Activated naive CD8-positive, alpha-beta T cell treated with anti-CD3 and anti-CD28 coated beads for 36 hours (primary cell): ENCODE data around the gene GATAD2A. TPM values are rescaled to one million over a fixed set of nuclear protein-coding genes. Genes with fewer than 3 reads are reported as not detected.

Experiments
- DNase-seq: peaks from one replicate; pipeline ENCODE4 v3.0.0; 2021
- H3K27ac Mint-ChIP-seq: one replicate; pipeline ENCODE4 v1.8.0; 2022; ENCODE audit warnings: mild to moderate bottlenecking, moderate library complexity, mixed read lengths
- H3K27me3 Mint-ChIP-seq: one replicate; pipeline ENCODE4 v1.8.0; 2022; ENCODE audit warnings: mild to moderate bottlenecking, mixed read lengths
- H3K36me3 Mint-ChIP-seq: one replicate; pipeline ENCODE4 v1.8.0; 2021; ENCODE audit warnings: mild to moderate bottlenecking, mixed read lengths
- H3K4me1 Mint-ChIP-seq: one replicate; pipeline ENCODE4 v1.8.0; 2021; ENCODE audit warnings: mixed read lengths
- H3K4me3 Mint-ChIP-seq: one replicate; pipeline ENCODE4 v1.8.0; 2022; ENCODE audit warnings: mild to moderate bottlenecking, moderate library complexity, mixed read lengths
- H3K9me3 Mint-ChIP-seq: one replicate; pipeline ENCODE4 v1.8.0; 2022; ENCODE audit warnings: mixed read lengths
- total RNA-seq, 2 experiments: library from RNA; stranded (reverse); gene quantifications; one replicate each; pipeline ENCODE4 v1.2.3, GENCODE V29; 2021

GATAD2A gene
- total RNA-seq, 2 experiments from 2014 or later = 196 to 202 TPM

GRCh38 chr19:19406878-19407632, 1.6 kb downstream of the GATAD2A start:
- H3K4me1 Mint-ChIP-seq = peaks cover 67% of the 10 kb centered on the region
- DNase-seq = peak; percentile 66
- H3K36me3 Mint-ChIP-seq = peaks cover 27% of the 10 kb centered on the region
- H3K4me3 Mint-ChIP-seq = peak overlapping the region; percentile 99
- peak overlapping the region; percentile 97 for H3K27ac Mint-ChIP-seq
- no peaks in the 10 kb centered on the region for H3K9me3 Mint-ChIP-seq
- no peaks in the 10 kb centered on the region for H3K27me3 Mint-ChIP-seq

GRCh38 chr19:19407633-19407930, 2.1 kb downstream of the GATAD2A start:
- Mint-ChIP-seq H3K4me3 (peak overlapping the region; percentile 99), H3K36me3 (peaks cover 30% of the 10 kb centered on the region), H3K9me3 (no peaks in the 10 kb centered on the region), H3K27ac (peak overlapping the region; percentile 97), H3K4me1 (peaks cover 70% of the 10 kb centered on the region), H3K27me3 (no peaks in the 10 kb centered on the region)
- DNase-seq = no peak

GRCh38 chr19:19409205-19409604, 3.7 kb downstream of the GATAD2A start:
- H3K4me1 Mint-ChIP-seq = peaks cover 73% of the 10 kb centered on the region
- peaks cover 42% of the 10 kb centered on the region for H3K36me3 Mint-ChIP-seq
- no peaks in the 10 kb centered on the region for H3K9me3 Mint-ChIP-seq
- no peaks in the 10 kb centered on the region for H3K27me3 Mint-ChIP-seq
- H3K4me3 Mint-ChIP-seq = peak overlapping the region; percentile 67
- H3K27ac Mint-ChIP-seq = peak overlapping the region; percentile 79
- DNase-seq = no peak

GRCh38 chr19:19409631-19410030, 4.2 kb downstream of the GATAD2A start:
- peaks cover 74% of the 10 kb centered on the region for H3K4me1 Mint-ChIP-seq
- peak overlapping the region; percentile 79 for H3K27ac Mint-ChIP-seq
- H3K36me3 Mint-ChIP-seq = peaks cover 44% of the 10 kb centered on the region
- peak overlapping the region; percentile 67 for H3K4me3 Mint-ChIP-seq
- H3K9me3 Mint-ChIP-seq = no peaks in the 10 kb centered on the region
- no peak for DNase-seq
- no peaks in the 10 kb centered on the region for H3K27me3 Mint-ChIP-seq

- Mint-ChIP-seq H3K4me1 (peaks cover 70% of the 10 kb centered on the region), H3K36me3 (peaks cover 54% of the 10 kb centered on the region), H3K27ac (peak overlapping the region; percentile 64), H3K9me3 (no peaks in the 10 kb centered on the region), H3K27me3 (no peaks in the 10 kb centered on the region), H3K4me3 (peak overlapping the region; percentile 37)
- peak; percentile 55 for DNase-seq
These were observed 5.4 kb downstream of the GATAD2A start for GRCh38 chr19:19410553-19411550.

GRCh38 chr19:19416280-19416679, 10.8 kb downstream of the GATAD2A start:
- H3K27me3 Mint-ChIP-seq = no peaks in the 10 kb centered on the region
- H3K36me3 Mint-ChIP-seq = peaks cover 45% of the 10 kb centered on the region
- H3K4me1 Mint-ChIP-seq = peaks cover 62% of the 10 kb centered on the region
- no peaks in the 10 kb centered on the region for H3K9me3 Mint-ChIP-seq
- H3K27ac Mint-ChIP-seq = no peak overlapping the region
- no peak overlapping the region for H3K4me3 Mint-ChIP-seq
- DNase-seq = no peak

- Mint-ChIP-seq H3K27me3 (no peaks in the 10 kb centered on the region), H3K36me3 (peaks cover 46% of the 10 kb centered on the region), H3K4me3 (no peak overlapping the region), H3K9me3 (no peaks in the 10 kb centered on the region), H3K4me1 (peaks cover 66% of the 10 kb centered on the region), H3K27ac (no peak overlapping the region)
- no peak for DNase-seq
These were observed 11.6 kb downstream of the GATAD2A start for GRCh38 chr19:19417046-19417445.

- H3K36me3 Mint-ChIP-seq = peaks cover 45% of the 10 kb centered on the region
- no peaks in the 10 kb centered on the region for H3K9me3 Mint-ChIP-seq
- no peaks in the 10 kb centered on the region for H3K27me3 Mint-ChIP-seq
- H3K27ac Mint-ChIP-seq = peak overlapping the region; percentile 36
- H3K4me3 Mint-ChIP-seq = no peak overlapping the region
- no peak for DNase-seq
- H3K4me1 Mint-ChIP-seq = peaks cover 64% of the 10 kb centered on the region
These were observed 12.3 kb downstream of the GATAD2A start for GRCh38 chr19:19417628-19418245.

- DNase-seq = no peak
- Mint-ChIP-seq H3K27ac (peak overlapping the region; percentile 45), H3K27me3 (no peaks in the 10 kb centered on the region), H3K36me3 (peaks cover 36% of the 10 kb centered on the region), H3K4me3 (peak overlapping the region; percentile 15), H3K9me3 (no peaks in the 10 kb centered on the region), H3K4me1 (peaks cover 60% of the 10 kb centered on the region)
These were observed 13.2 kb downstream of the GATAD2A start for GRCh38 chr19:19418555-19419260.

GRCh38 chr19:19420570-19421298, 15.3 kb downstream of the GATAD2A start:
- Mint-ChIP-seq H3K9me3 (no peaks in the 10 kb centered on the region), H3K27ac (no peak overlapping the region), H3K36me3 (peaks cover 22% of the 10 kb centered on the region), H3K4me3 (no peak overlapping the region), H3K27me3 (no peaks in the 10 kb centered on the region), H3K4me1 (peaks cover 65% of the 10 kb centered on the region)
- DNase-seq = no peak

- Mint-ChIP-seq H3K4me1 (peaks cover 62% of the 10 kb centered on the region), H3K4me3 (no peak overlapping the region), H3K27ac (no peak overlapping the region), H3K27me3 (no peaks in the 10 kb centered on the region), H3K9me3 (no peaks in the 10 kb centered on the region), H3K36me3 (peaks cover 19% of the 10 kb centered on the region)
- DNase-seq = no peak
These were observed 15.8 kb downstream of the GATAD2A start for GRCh38 chr19:19421299-19421696.

GRCh38 chr19:19422156-19422555, 16.7 kb downstream of the GATAD2A start:
- no peaks in the 10 kb centered on the region for H3K9me3 Mint-ChIP-seq
- H3K27me3 Mint-ChIP-seq = no peaks in the 10 kb centered on the region
- H3K27ac Mint-ChIP-seq = peak overlapping the region; percentile 5
- peaks cover 66% of the 10 kb centered on the region for H3K4me1 Mint-ChIP-seq
- no peak for DNase-seq
- H3K4me3 Mint-ChIP-seq = no peak overlapping the region
- peaks cover 21% of the 10 kb centered on the region for H3K36me3 Mint-ChIP-seq

GRCh38 chr19:19423322-19423721, 17.8 kb downstream of the GATAD2A start:
- peaks cover 64% of the 10 kb centered on the region for H3K4me1 Mint-ChIP-seq
- peaks cover 21% of the 10 kb centered on the region for H3K36me3 Mint-ChIP-seq
- H3K27me3 Mint-ChIP-seq = no peaks in the 10 kb centered on the region
- H3K27ac Mint-ChIP-seq = no peak overlapping the region
- no peaks in the 10 kb centered on the region for H3K9me3 Mint-ChIP-seq
- H3K4me3 Mint-ChIP-seq = no peak overlapping the region
- no peak for DNase-seq
